ENCODE data around the gene TCF15.

DNA sequence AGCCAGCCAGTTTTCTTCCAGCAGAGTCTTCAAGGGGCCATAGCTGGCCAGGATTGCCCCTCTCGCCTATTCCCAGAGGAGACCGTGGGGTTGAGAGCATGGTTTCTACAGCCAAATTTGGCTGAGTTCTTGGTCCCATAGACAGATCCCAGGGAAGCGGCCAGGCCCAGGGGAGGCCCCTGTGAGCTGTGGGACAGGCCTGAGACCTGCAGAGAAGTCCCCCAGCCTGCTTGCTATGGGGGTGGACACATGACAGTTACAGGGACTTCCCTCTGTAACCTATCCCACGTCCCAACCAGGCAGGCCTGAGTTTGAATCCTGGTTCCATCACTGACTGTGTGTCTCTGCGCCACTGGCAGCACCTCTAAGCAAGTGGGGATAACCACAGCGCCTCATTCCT lies 2.6 kb downstream of the TCF15 start:
- TF ChIP-seq, protein P1, sequence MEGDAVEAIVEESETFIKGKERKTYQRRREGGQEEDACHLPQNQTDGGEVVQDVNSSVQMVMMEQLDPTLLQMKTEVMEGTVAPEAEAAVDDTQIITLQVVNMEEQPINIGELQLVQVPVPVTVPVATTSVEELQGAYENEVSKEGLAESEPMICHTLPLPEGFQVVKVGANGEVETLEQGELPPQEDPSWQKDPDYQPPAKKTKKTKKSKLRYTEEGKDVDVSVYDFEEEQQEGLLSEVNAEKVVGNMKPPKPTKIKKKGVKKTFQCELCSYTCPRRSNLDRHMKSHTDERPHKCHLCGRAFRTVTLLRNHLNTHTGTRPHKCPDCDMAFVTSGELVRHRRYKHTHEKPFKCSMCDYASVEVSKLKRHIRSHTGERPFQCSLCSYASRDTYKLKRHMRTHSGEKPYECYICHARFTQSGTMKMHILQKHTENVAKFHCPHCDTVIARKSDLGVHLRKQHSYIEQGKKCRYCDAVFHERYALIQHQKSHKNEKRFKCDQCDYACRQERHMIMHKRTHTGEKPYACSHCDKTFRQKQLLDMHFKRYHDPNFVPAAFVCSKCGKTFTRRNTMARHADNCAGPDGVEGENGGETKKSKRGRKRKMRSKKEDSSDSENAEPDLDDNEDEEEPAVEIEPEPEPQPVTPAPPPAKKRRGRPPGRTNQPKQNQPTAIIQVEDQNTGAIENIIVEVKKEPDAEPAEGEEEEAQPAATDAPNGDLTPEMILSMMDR (IDR thresholded peaks at IDR 0.05 in 8 of 11, conservative IDR thresholded peaks at IDR 0.05 in 3 of 11), result no peak
- no peak for TF ChIP-seq POLR2A (IDR thresholded peaks at IDR 0.05)
- TF ChIP-seq POLR2AphosphoS5 (IDR thresholded peaks at IDR 0.05), result no peak
